GM23338 (cell line): ENCODE data around the gene RAB30. TPM values are rescaled to one million over a fixed set of nuclear protein-coding genes. Genes with fewer than 3 reads are reported as not detected.
"Not testable (repeated sequence)": the region's sequence is repeated elsewhere in the genome, so short reads cannot be mapped to it uniquely, and the experiment has no call there.

ENCODE experiments used
- ATAC-seq: fragments of 200-7000 bp; cut with Tn5 transposase; 3 replicates; pipeline ENCODE4 v1.9.1; 2020
- DNase-seq: peaks from one replicate; pipeline ENCODE4 v3.0.0-alpha.2; 2015; ENCODE audit warnings: low spot score
- H2AFZ ChIP-seq: fragments of 200-600 bp; sonication (generic); 2 replicates; pipeline ENCODE4 v1.8.0; 2016; ENCODE audit warnings: antibody characterized with exemption, mild to moderate bottlenecking, moderate library complexity
- H3F3A ChIP-seq: fragments of 200-600 bp; sonication (generic); replicated peaks from 2 replicates; pipeline ENCODE4 v1.8.0; 2017; ENCODE audit warnings: antibody characterized with exemption, mixed run types, low read depth
- H3K27ac ChIP-seq: fragments of 200-600 bp; sonication (generic); 2 replicates; pipeline ENCODE4 v1.6.1; 2016; ENCODE audit warnings: low read depth
- H3K27me3 ChIP-seq: fragments of 200-600 bp; sonication (generic); 2 replicates; pipeline ENCODE4 v1.8.0; 2016; ENCODE audit warnings: mild to moderate bottlenecking, mixed run types, moderate library complexity; ENCODE audit not compliant: insufficient read depth
- H3K36me3 ChIP-seq: fragments of 200-600 bp; sonication (generic); 2 replicates; pipeline ENCODE4 v1.8.0; 2016; ENCODE audit warnings: mild to moderate bottlenecking; ENCODE audit not compliant: insufficient read depth
- H3K4me1 ChIP-seq: fragments of 200-600 bp; sonication (generic); 2 replicates; pipeline ENCODE4 v1.8.0; 2016; ENCODE audit warnings: mild to moderate bottlenecking, moderate library complexity; ENCODE audit not compliant: insufficient read depth
- H3K4me2 ChIP-seq: fragments of 200-600 bp; sonication (generic); 2 replicates; pipeline ENCODE4 v1.7.1; 2017; ENCODE audit warnings: mixed run types
- H3K4me3 ChIP-seq: fragments of 200-600 bp; sonication (generic); 2 replicates; pipeline ENCODE4 v1.6.1; 2016; ENCODE audit warnings: mixed run types
- H3K79me2 ChIP-seq: fragments of 200-600 bp; sonication (generic); replicated peaks from 2 replicates; pipeline ENCODE4 v1.8.0; 2017; ENCODE audit warnings: mild to moderate bottlenecking; ENCODE audit not compliant: insufficient read depth
- H3K9me2 ChIP-seq: fragments of 200-600 bp; sonication (generic); 2 replicates; pipeline ENCODE4 v1.8.0; 2017; ENCODE audit not compliant: insufficient read depth
- H4K20me1 ChIP-seq: fragments of 200-600 bp; sonication (generic); replicated peaks from 2 replicates; pipeline ENCODE4 v1.8.0; 2017; ENCODE audit warnings: mild to moderate bottlenecking; ENCODE audit not compliant: insufficient read depth
- H3K27ac Mint-ChIP-seq: 2 replicates; pipeline ENCODE4 v1.8.0; 2020; ENCODE audit warnings: inconsistent platforms, mild to moderate bottlenecking, moderate library complexity, mixed read lengths
- H3K27me3 Mint-ChIP-seq: 3 replicates; pipeline ENCODE4 v1.8.0; 2022; ENCODE audit warnings: low read depth, mild to moderate bottlenecking, moderate library complexity, mixed read lengths, inconsistent platforms; ENCODE audit not compliant: insufficient read depth, poor library complexity
- H3K36me3 Mint-ChIP-seq: 3 replicates; pipeline ENCODE4 v1.8.0; 2021; ENCODE audit warnings: low read depth, mild to moderate bottlenecking, inconsistent platforms, moderate library complexity, mixed read lengths
- H3K4me1 Mint-ChIP-seq: 3 replicates; pipeline ENCODE4 v1.8.0; 2020; ENCODE audit warnings: mild to moderate bottlenecking, inconsistent platforms, mixed read lengths
- H3K4me3 Mint-ChIP-seq: 3 replicates; pipeline ENCODE4 v1.8.0; 2021; ENCODE audit warnings: moderate library complexity, mild to moderate bottlenecking, inconsistent platforms, mixed read lengths
- H3K9me3 Mint-ChIP-seq: 3 replicates; pipeline ENCODE4 v1.8.0; 2020; ENCODE audit warnings: moderate library complexity, mild to moderate bottlenecking, inconsistent platforms, mixed read lengths
- EZH2phosphoT487 ChIP-seq: fragments of 200-600 bp; sonication (generic); IDR thresholded peaks from one replicate; pipeline ENCODE4 v1.8.1; 2018; ENCODE audit warnings: antibody characterized with exemption; ENCODE audit not compliant: unreplicated experiment
- JUNB ChIP-seq: IDR thresholded peaks from one replicate; pipeline ENCODE4 v1.6.1; 2016; ENCODE audit warnings: antibody characterized with exemption; ENCODE audit not compliant: unreplicated experiment
- NANOG ChIP-seq: IDR thresholded peaks from 2 replicates; pipeline ENCODE4 v1.6.1; 2016; ENCODE audit warnings: antibody characterized with exemption, borderline replicate concordance
- ZNF331 ChIP-seq: fragments of 250-450 bp; sonication (Bioruptor Pico); IDR thresholded peaks from 2 replicates; pipeline ENCODE4 v1.5.0; 2020; ENCODE audit warnings: low read depth, mild to moderate bottlenecking, moderate library complexity
- polyA plus RNA-seq: library from polyadenylated mRNA; unstranded; fragments of >200 nt; fragmentation: Nextera tagmentation; extraction: Ambion mirVana; gene quantifications from 2 replicates; pipeline ENCODE4 v1.2.1, GENCODE V29; 2016
- total RNA-seq: library from RNA; depleted of rRNA; stranded (reverse); fragments of >200 nt; shearing (Covaris generic); gene quantifications from 2 replicates; pipeline ENCODE4 v1.2.3, GENCODE V29; 2014
- TF ChIP-seq, protein P1 (sequence below): IDR thresholded peaks from one replicate; pipeline ENCODE4 v1.6.1; 2018; ENCODE audit warnings: antibody characterized with exemption; ENCODE audit not compliant: unreplicated experiment
- TF ChIP-seq, protein P2 (sequence below): IDR thresholded peaks from 2 replicates; pipeline ENCODE4 v1.6.1; 2016; ENCODE audit warnings: antibody characterized with exemption

RAB30 gene
- total and polyA plus RNA-seq, 2 experiments from 2014 or later: 3.3 to 6.6 TPM

DNA sequence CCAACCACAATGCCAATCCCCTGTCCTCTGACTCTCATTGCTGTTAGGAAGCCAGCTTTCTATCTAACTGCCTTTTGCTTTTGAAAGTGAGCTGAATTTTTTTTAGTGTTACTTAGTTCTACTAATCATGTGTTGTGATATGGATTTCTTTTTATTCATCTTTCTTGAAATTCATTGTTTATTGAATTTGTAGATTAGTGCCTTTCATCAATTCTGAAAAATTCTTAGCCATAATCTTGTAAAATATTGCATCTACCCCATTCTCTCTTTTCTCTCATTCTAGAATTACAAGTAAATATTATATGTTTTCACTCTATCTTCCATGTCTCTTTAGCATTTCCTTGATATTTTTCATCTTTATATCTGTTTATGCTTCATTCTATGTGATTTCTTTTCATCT, 122.3 kb downstream of the RAB30 start (continued):
- TF ChIP-seq, protein P1, sequence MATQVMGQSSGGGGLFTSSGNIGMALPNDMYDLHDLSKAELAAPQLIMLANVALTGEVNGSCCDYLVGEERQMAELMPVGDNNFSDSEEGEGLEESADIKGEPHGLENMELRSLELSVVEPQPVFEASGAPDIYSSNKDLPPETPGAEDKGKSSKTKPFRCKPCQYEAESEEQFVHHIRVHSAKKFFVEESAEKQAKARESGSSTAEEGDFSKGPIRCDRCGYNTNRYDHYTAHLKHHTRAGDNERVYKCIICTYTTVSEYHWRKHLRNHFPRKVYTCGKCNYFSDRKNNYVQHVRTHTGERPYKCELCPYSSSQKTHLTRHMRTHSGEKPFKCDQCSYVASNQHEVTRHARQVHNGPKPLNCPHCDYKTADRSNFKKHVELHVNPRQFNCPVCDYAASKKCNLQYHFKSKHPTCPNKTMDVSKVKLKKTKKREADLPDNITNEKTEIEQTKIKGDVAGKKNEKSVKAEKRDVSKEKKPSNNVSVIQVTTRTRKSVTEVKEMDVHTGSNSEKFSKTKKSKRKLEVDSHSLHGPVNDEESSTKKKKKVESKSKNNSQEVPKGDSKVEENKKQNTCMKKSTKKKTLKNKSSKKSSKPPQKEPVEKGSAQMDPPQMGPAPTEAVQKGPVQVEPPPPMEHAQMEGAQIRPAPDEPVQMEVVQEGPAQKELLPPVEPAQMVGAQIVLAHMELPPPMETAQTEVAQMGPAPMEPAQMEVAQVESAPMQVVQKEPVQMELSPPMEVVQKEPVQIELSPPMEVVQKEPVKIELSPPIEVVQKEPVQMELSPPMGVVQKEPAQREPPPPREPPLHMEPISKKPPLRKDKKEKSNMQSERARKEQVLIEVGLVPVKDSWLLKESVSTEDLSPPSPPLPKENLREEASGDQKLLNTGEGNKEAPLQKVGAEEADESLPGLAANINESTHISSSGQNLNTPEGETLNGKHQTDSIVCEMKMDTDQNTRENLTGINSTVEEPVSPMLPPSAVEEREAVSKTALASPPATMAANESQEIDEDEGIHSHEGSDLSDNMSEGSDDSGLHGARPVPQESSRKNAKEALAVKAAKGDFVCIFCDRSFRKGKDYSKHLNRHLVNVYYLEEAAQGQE: no peak
- TF ChIP-seq ZNF331 (CRISPR knock-in tag) (no peak), NANOG (no peak), JUNB (no peak)
- TF ChIP-seq, protein P2, sequence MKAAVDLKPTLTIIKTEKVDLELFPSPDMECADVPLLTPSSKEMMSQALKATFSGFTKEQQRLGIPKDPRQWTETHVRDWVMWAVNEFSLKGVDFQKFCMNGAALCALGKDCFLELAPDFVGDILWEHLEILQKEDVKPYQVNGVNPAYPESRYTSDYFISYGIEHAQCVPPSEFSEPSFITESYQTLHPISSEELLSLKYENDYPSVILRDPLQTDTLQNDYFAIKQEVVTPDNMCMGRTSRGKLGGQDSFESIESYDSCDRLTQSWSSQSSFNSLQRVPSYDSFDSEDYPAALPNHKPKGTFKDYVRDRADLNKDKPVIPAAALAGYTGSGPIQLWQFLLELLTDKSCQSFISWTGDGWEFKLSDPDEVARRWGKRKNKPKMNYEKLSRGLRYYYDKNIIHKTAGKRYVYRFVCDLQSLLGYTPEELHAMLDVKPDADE: no peak

DNA sequence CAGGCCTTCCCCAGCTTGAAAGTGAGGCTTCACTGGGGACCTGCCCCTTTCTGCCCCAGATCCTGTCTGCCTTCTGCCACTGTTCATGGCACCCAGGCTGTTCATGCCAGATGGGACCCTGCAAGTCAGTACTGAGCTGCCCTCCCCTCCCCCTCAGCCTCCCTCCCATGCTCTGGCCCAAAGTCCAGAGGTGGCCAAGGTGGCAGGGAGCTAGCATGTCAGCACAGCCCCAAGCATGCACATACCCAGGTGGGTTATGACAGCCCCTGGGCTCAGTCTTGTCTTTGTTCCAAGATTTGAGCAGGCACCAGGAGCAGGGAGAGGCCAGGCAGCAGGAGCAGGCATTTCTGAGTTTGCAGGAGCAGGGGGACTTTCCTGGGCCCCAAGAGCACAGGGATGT, 126.0 kb downstream of the RAB30 start:
- H3K79me2 ChIP-seq: no peaks in the 10 kb centered on the region
- no peak overlapping the region for H3K4me2 ChIP-seq
- no peaks in the 10 kb centered on the region for H3K27me3 Mint-ChIP-seq
- ATAC-seq (no peak), DNase-seq (no peak)
- no peaks in the 10 kb centered on the region; the same call in 1 of the 3 replicates for H3K9me3 Mint-ChIP-seq
- no peak overlapping the region for H2AFZ ChIP-seq
- H3K36me3 ChIP-seq: no peaks in the 10 kb centered on the region
- no peaks in the 10 kb centered on the region for H4K20me1 ChIP-seq
- H3K4me1 ChIP-seq: no peaks in the 10 kb centered on the region
- no peaks in the 10 kb centered on the region for H3K27me3 ChIP-seq
- no peak for TF ChIP-seq EZH2phosphoT487
- no peak overlapping the region for H3K27ac ChIP-seq
- peaks cover 4% of the 10 kb centered on the region; the same call in 1 of the 2 replicates for H3K9me2 ChIP-seq
- H3K27ac Mint-ChIP-seq: no peak overlapping the region
- H3K4me1 Mint-ChIP-seq: no peaks in the 10 kb centered on the region
- H3K36me3 Mint-ChIP-seq: 0 out of 3 replicates have a peak, but pooled peaks cover 3% of the 10 kb centered on the region
- no peak overlapping the region for H3K4me3 Mint-ChIP-seq
- H3F3A ChIP-seq: no peaks in the 10 kb centered on the region
- H3K4me3 ChIP-seq: no peak overlapping the region

DNA sequence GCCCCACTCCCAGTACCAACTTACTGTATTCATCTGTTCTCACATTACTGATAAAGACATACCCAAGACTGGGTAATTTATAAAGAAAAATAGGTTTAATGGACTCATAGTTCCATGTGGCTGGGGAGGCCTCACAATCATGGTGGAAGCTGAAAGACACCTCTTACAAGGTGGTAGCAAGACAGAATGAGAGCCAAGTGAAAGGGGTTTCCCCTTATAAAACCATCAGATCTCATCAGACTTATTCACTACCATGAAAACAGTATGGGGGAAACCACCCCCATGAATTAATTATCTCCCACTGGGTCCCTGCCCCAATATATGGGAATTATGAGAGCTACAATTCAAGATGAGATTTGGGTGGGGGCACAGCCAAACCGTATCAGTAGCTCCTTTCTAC, 126.7 kb downstream of the RAB30 start:
- H3K36me3 Mint-ChIP-seq, H3K9me2 ChIP-seq, H3K9me3 Mint-ChIP-seq, H3K79me2 ChIP-seq, H2AFZ ChIP-seq, H3K27me3 Mint-ChIP-seq, H3K4me1 Mint-ChIP-seq, H3K4me1 ChIP-seq, H3K4me2 ChIP-seq, H3K27me3 ChIP-seq, H3K27ac Mint-ChIP-seq, H3F3A ChIP-seq, H4K20me1 ChIP-seq, H3K4me3 ChIP-seq, H3K36me3 ChIP-seq, H3K4me3 Mint-ChIP-seq, DNase-seq, H3K27ac ChIP-seq, ATAC-seq: not testable (repeated sequence)
